ENCODE measurements around the gene BOD1L1.

DNA sequence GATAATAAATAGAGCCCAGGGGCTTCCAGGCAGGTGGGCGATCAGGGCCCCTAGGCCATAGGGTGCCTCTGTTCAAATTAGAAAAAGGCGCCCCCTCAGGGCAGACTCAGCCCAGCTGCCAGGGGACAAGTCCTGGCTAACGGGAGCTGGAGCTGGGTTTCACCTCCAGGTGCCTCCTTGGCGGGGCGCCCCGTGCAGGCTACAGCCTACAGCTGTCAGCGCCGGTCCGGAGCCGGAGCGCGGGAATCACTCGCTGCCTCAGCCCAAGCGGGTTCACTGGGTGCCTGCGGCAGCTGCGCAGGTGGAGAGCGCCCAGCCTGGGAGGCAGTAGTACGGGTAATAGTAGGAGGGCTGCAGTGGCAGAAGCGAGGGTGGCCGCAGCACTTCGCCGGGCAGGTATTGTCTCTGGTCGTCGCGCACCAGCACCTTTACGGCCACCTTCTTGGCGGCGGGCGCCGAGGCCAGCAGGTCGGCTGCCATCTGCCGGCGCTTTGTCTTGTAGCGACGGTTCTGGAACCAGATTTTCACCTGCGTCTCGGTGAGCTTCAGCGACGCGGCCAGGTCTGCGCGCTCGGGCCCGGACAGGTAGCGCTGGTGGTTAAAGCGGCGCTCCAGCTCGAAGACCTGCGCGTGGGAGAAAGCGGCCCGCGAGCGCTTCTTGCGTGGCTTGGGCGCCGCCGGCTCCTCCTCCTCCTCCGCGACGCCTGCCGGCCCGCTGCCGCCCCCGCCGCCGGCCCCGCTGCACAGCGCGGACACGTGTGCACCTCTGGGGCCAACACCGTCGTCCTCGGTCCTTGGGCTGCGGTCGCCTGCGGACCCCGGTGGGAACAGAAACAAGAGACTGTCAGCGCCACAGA is 85.6 kb downstream of the BOD1L1 start:
- peak; percentile 64 for TF ChIP-seq EZH2 (IDR thresholded peaks at IDR 0.05; ENCODE audit: low read length, missing control alignments)
- TF ChIP-seq, protein P1, sequence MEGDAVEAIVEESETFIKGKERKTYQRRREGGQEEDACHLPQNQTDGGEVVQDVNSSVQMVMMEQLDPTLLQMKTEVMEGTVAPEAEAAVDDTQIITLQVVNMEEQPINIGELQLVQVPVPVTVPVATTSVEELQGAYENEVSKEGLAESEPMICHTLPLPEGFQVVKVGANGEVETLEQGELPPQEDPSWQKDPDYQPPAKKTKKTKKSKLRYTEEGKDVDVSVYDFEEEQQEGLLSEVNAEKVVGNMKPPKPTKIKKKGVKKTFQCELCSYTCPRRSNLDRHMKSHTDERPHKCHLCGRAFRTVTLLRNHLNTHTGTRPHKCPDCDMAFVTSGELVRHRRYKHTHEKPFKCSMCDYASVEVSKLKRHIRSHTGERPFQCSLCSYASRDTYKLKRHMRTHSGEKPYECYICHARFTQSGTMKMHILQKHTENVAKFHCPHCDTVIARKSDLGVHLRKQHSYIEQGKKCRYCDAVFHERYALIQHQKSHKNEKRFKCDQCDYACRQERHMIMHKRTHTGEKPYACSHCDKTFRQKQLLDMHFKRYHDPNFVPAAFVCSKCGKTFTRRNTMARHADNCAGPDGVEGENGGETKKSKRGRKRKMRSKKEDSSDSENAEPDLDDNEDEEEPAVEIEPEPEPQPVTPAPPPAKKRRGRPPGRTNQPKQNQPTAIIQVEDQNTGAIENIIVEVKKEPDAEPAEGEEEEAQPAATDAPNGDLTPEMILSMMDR (conservative IDR thresholded peaks at IDR 0.05 in 1 of 2, IDR thresholded peaks at IDR 0.05 in 1 of 2; ENCODE audit: low read depth in 1 of 2, low read length in 2 of 2) = peak in 1 of 2 donors; percentile 17
